PC-9 (cell line): ENCODE results near the gene HAUS6.

Source experiments
- EZH2 ChIP-seq: fragments of 200-600 bp; sonication (generic); IDR thresholded peaks from 2 replicates; pipeline ENCODE4 v1.8.0; 2017; ENCODE audit warnings: antibody characterized with exemption, low read depth
- TF ChIP-seq, protein P1 (sequence below): fragments of 200-600 bp; sonication (generic); conservative IDR thresholded peaks from 2 replicates; pipeline ENCODE4 v1.6.1; 2017; ENCODE audit warnings: mixed run types, antibody characterized with exemption, mild to moderate bottlenecking, moderate library complexity

DNA sequence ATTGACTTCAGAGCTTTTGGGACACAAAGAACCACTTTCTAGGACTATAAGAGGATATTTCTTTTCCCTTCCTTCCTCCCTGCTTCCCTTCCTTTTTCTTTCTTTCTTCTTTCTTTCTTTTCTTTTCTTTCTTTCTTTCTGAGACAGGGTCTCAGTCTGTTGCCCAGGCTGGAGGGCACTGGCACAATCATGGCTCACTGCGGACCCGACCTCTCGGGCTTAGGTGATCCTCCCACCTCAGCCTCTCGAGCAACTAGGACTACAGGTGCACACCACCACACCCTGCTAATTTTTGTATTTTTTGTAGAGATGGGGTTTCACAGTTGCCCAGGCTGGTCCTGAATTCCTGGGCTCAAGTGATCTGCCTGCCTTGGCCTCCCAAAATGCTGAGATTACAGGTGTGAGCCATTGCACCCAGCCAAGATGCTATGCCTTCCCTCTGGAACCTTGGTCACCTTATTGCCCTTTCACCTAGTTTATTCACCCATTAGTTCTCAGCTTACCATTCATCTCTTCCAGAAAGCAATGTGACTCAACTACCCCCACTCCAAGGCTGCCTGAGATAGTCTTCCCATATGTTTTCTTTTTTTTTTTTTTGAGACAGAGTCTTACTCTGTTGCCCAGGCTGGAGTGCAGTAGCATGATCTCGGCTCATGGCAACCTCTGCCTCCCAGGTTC lies 14.5 kb upstream of the HAUS6 start:
- TF ChIP-seq, protein P1, sequence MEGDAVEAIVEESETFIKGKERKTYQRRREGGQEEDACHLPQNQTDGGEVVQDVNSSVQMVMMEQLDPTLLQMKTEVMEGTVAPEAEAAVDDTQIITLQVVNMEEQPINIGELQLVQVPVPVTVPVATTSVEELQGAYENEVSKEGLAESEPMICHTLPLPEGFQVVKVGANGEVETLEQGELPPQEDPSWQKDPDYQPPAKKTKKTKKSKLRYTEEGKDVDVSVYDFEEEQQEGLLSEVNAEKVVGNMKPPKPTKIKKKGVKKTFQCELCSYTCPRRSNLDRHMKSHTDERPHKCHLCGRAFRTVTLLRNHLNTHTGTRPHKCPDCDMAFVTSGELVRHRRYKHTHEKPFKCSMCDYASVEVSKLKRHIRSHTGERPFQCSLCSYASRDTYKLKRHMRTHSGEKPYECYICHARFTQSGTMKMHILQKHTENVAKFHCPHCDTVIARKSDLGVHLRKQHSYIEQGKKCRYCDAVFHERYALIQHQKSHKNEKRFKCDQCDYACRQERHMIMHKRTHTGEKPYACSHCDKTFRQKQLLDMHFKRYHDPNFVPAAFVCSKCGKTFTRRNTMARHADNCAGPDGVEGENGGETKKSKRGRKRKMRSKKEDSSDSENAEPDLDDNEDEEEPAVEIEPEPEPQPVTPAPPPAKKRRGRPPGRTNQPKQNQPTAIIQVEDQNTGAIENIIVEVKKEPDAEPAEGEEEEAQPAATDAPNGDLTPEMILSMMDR, result no peak
- no peak for TF ChIP-seq EZH2
